ENCODE measurements around the gene TRPM7. TPM values are rescaled to one million over a fixed set of nuclear protein-coding genes. Genes with fewer than 3 reads are reported as not detected.

TRPM7 gene
- total and polyA plus RNA-seq, 2 of the 13 experiments (the other 11 are each of a cell fraction or from before 2014, with no cell fraction given), result 11.0 to 36.0 TPM

- H3K4me3 ChIP-seq (replicated peaks in 1 of 3; ENCODE audit: insufficient read depth in 1 of 3, low read depth in 2 of 3, low read length in 3 of 3), result no peak overlapping the region
- peaks cover 7 to 24% of the 10 kb centered on the region in 2 experiments for H3K36me3 ChIP-seq (replicated peaks in 1 of 2; ENCODE audit: control insufficient read depth in 1 of 2, insufficient read depth in 2 of 2, low read length in 2 of 2)
- no peak overlapping the region for H3K27ac ChIP-seq (ENCODE audit: extremely low read length, insufficient read depth, low read length)
- no peaks in the 10 kb centered on the region for H3K4me1 ChIP-seq (ENCODE audit: insufficient read depth, low read length)
- H2AFZ ChIP-seq (ENCODE audit: low read length), result no peak overlapping the region
- DNase-seq (ENCODE audit: low spot score) (no peak), ATAC-seq (no peak), FAIRE-seq (no peak)
- H3K9me3 ChIP-seq (ENCODE audit: low read length), result no peaks in the 10 kb centered on the region
- H3K79me2 ChIP-seq (ENCODE audit: insufficient read depth, low read length), result no peaks in the 10 kb centered on the region
- no peak overlapping the region for H3K4me2 ChIP-seq (ENCODE audit: low read depth, low read length)
- in situ Hi-C loops (cut with HindIII; ENCODE audit: extremely low pct_ligation_motif_present, low pct_unique_long_range_greater_than_20kb), result no loop called here
- TF ChIP-seq ZNF263 (CRISPR knock-in tag; IDR thresholded peaks at IDR 0.05) (no peak), AKNA (CRISPR knock-in tag; IDR thresholded peaks at IDR 0.05; ENCODE audit: borderline replicate concordance) (no peak), HMG20A (CRISPR knock-in tag; IDR thresholded peaks at IDR 0.05; ENCODE audit: borderline replicate concordance) (no peak), MED1 (CRISPR knock-in tag; IDR thresholded peaks at IDR 0.05) (no peak), ELF3 (CRISPR knock-in tag; IDR thresholded peaks at IDR 0.05) (no peak), ARID4A (CRISPR knock-in tag; IDR thresholded peaks at IDR 0.05; ENCODE audit: borderline replicate concordance) (no peak)
- no peaks in the 10 kb centered on the region for H3K27me3 ChIP-seq (ENCODE audit: control insufficient read depth in 1 of 2, insufficient read depth in 2 of 2, low read length in 2 of 2)
- no peak overlapping the region for H3K9ac ChIP-seq (ENCODE audit: insufficient read depth, low read depth, low read length)
- 93% methylated on average over 4 of the region's 4 CpGs for WGBS (ENCODE audit: low lambda C conversion rate)
- intact Hi-C loops (cut with micrococcal nuclease; ENCODE audit: unreplicated experiment), result loop anchor here (1.0 kb wide), 1 partner anchor 9 kb away; no protein-coding TSS in a partner anchor
- ChIA-PET POLR2A (no interaction called here), CTCF (ENCODE audit: low intra/inter-chr PET ratio, low total read pairs) (no interaction called here)
- BruUV-seq (replicated peaks), result no TSS peak
- no peaks in the 10 kb centered on the region for H4K20me1 ChIP-seq (ENCODE audit: insufficient read depth, low read length)
Observed at GRCh38 chr15:50563756-50564155, 122.8 kb downstream of the TRPM7 start.
